Bronchial epithelial cell (primary cell): ENCODE data around the gene CACNA1G. TPM values are rescaled to one million over a fixed set of nuclear protein-coding genes. Genes with fewer than 3 reads are reported as not detected.

Experiments used
- DNase-seq: peaks from one replicate; pipeline ENCODE4 v3.0.0-alpha.2; 2010; ENCODE audit warnings: low read depth
- FAIRE-seq: peaks from 2 replicates; lab custom pipeline; 2011; peaks lifted over from hg19 to GRCh38; lab: Jason Lieb, UNC
- H3K27me3 ChIP-seq: 2 replicates; pipeline ENCODE4 v1.5.1; 2011; ENCODE audit warnings: low read length; ENCODE audit not compliant: control insufficient read depth, insufficient read depth
- H3K36me3 ChIP-seq: 2 replicates; pipeline ENCODE4 v1.5.1; 2011; ENCODE audit warnings: low read length; ENCODE audit not compliant: control insufficient read depth, insufficient read depth
- H3K4me3 ChIP-seq: 2 replicates; pipeline ENCODE4 v1.5.1; 2011; ENCODE audit warnings: mild to moderate bottlenecking, low read depth, low read length, control low read depth
- total RNA-seq: library from RNA; depleted of rRNA; stranded (reverse); fragments of >200 nt; gene quantifications from 2 replicates; pipeline ENCODE4 v1.2.1, GENCODE V29; 2014
- TF ChIP-seq, protein P1 (sequence below): IDR thresholded peaks from 2 replicates; pipeline ENCODE4 v1.5.1; 2011; ENCODE audit warnings: mild to moderate bottlenecking, moderate library complexity, low read length, control low read depth, inconsistent platforms; ENCODE audit not compliant: insufficient read depth, severe bottlenecking

Gene CACNA1G
- total RNA-seq, 1 donor from 2014 or later: not detected

DNA sequence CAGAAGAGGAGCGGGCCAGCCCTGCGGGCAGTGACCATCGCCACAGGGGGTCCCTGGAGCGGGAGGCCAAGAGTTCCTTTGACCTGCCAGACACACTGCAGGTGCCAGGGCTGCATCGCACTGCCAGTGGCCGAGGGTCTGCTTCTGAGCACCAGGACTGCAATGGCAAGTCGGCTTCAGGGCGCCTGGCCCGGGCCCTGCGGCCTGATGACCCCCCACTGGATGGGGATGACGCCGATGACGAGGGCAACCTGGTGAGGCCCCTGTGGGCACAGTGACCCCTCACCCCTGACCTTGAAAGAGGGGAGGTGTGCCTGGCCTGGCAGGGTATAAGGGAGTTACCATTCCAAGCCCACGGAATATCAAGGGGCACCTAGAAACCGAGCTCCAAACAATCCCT lies 39.1 kb downstream of the CACNA1G start:
- Histone ChIP-seq H3K36me3 (no peaks in the 10 kb centered on the region), H3K4me3 (no peak overlapping the region), H3K27me3 (peaks cover 10% of the 10 kb centered on the region)
- no peak for FAIRE-seq
- TF ChIP-seq, protein P1, sequence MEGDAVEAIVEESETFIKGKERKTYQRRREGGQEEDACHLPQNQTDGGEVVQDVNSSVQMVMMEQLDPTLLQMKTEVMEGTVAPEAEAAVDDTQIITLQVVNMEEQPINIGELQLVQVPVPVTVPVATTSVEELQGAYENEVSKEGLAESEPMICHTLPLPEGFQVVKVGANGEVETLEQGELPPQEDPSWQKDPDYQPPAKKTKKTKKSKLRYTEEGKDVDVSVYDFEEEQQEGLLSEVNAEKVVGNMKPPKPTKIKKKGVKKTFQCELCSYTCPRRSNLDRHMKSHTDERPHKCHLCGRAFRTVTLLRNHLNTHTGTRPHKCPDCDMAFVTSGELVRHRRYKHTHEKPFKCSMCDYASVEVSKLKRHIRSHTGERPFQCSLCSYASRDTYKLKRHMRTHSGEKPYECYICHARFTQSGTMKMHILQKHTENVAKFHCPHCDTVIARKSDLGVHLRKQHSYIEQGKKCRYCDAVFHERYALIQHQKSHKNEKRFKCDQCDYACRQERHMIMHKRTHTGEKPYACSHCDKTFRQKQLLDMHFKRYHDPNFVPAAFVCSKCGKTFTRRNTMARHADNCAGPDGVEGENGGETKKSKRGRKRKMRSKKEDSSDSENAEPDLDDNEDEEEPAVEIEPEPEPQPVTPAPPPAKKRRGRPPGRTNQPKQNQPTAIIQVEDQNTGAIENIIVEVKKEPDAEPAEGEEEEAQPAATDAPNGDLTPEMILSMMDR: no peak
- DNase-seq: no peak

DNA sequence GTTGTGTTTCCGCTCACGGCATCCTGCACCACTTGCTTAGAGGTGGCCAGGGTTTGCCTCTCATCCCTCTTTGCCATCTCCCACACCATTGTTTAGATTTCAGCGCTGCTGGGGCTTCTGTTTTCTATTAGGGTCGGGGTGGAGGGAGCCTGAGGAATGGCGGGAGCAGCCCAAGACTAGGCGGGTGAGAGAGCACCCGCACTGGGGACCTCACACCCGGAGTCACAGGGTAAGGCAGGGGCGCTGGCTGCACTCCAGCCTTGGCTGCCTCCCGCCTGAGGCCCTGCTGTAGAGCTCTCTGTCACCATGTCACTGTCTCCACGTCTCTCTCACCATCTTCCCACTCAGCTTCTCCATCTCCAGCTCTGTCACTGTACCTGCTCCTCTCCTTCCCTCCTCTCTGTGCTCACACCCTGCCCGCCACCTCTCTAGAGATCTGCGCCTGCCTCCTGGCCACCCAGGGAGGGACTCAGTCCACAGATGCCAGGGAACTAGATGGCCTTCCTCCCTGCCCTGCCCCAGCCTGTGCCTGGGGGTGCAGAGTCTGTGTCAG lies 41.4 kb downstream of the CACNA1G start:
- DNase-seq (no peak), FAIRE-seq (no peak)
- Histone ChIP-seq H3K36me3 (no peaks in the 10 kb centered on the region), H3K27me3 (peaks cover 14% of the 10 kb centered on the region), H3K4me3 (no peak overlapping the region)
- TF ChIP-seq, protein P1: no peak

DNA sequence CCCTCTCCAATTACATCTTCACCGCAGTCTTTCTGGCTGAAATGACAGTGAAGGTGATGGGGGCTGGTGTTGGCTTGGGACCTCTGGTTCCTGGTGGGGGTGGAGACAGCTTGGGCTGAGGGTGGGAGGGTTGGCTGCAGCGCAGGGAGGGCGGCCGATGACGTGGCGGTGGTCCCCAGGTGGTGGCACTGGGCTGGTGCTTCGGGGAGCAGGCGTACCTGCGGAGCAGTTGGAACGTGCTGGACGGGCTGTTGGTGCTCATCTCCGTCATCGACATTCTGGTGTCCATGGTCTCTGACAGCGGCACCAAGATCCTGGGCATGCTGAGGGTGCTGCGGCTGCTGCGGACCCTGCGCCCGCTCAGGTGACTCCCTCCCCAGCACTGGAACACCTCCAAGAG lies 42.3 kb downstream of the CACNA1G start:
- H3K4me3 ChIP-seq: no peak overlapping the region
- no peaks in the 10 kb centered on the region for H3K36me3 ChIP-seq
- H3K27me3 ChIP-seq: peaks cover 14% of the 10 kb centered on the region
- FAIRE-seq (no peak), DNase-seq (no peak)
- TF ChIP-seq, protein P1: no peak

DNA sequence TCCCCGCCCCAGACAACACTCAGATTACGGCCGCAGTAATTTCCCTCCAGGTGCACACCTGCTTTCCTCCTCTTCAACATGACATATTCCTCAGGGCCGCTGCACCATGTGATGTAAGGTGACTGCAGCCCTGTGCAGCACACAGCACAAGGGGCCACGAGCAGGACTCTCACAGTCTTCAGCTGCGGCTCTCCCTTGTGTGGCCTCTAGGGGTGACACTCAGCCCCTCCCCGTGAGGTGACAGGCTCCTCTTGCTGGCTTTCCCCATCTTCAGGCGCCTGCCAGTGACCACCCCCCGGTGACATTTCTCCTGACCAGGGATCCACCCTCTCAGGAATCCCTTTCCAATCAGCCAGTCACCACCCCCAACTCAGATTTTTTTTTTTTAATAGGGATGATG lies 42.8 kb downstream of the CACNA1G start:
- DNase-seq (no peak), FAIRE-seq (no peak)
- TF ChIP-seq, protein P1: peak; percentile 13
- H3K4me3 ChIP-seq: no peak overlapping the region
- H3K27me3 ChIP-seq: peaks cover 14% of the 10 kb centered on the region
- H3K36me3 ChIP-seq: no peaks in the 10 kb centered on the region

DNA sequence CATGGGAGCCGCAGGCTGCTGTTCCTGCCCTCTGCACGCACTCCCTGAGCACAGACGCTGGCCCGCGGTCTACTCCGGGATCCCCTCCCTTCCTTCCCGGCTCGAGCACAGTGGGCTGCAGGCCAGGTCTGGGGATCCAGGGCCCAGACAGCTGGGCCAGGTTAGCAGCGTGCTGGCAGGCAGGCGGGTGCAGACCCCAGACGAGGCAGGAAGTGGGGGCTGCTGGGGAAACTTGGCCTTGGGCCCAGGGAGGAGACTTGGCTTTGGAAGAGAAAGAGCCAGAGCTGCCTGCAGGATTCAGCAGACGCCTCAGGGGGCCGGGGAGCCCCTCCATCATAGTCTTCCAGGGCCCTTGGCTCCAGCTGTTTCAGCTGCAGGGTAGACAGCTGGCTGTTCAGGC lies 44.0 kb downstream of the CACNA1G start:
- FAIRE-seq: no peak
- TF ChIP-seq, protein P1: no peak
- no peaks in the 10 kb centered on the region for H3K36me3 ChIP-seq

DNA sequence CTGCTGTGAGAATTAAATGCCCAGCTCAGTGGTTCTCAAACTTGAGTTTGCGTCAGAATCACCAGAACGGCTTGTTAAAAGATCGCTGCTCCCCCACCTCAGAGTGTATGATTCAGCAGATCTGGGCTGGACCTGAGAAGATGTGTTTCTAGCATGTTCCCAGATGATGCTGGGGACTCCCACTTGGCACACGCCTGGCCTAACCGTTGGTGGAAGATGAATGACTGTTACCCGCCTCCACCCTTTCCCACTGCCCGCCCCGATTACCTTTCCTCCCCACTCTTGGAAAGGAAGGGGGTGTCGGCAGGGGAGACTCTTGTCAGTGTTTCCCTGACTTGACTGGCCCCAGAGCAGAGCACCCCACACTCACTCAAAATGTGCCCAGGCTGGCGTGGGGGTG lies 44.9 kb downstream of the CACNA1G start:
- TF ChIP-seq, protein P1: no peak
- DNase-seq (no peak), FAIRE-seq (no peak)
- no peaks in the 10 kb centered on the region for H3K36me3 ChIP-seq
- H3K27me3 ChIP-seq: peaks cover 14% of the 10 kb centered on the region
- no peak overlapping the region for H3K4me3 ChIP-seq

More for the DNA sequence above, 44.0 kb downstream of the CACNA1G start:
- DNase-seq: no peak
- no peak overlapping the region for H3K4me3 ChIP-seq
- peaks cover 14% of the 10 kb centered on the region for H3K27me3 ChIP-seq
